Measurements from ENCODE around the gene NMD3.

DNA sequence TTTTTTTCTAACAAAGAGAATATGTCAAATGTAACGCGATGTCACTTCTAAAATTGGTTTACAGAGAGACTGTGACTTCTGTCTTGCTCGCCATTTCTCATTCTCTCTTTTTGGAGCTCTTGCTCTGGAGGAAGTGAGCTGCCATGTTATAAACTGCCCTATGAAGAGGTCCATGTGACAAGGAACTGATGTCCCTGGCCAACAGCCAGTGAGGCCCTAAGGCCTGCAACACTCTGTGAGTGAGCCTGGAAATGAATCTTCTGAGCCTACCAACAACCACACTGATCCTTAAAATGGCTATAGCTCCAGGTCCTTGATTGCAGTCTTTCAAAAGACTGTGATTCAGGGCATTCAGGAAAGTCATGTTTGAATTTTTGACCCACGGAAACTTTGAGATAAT is 49.9 kb downstream of the NMD3 start:
- TF ChIP-seq, protein P1, sequence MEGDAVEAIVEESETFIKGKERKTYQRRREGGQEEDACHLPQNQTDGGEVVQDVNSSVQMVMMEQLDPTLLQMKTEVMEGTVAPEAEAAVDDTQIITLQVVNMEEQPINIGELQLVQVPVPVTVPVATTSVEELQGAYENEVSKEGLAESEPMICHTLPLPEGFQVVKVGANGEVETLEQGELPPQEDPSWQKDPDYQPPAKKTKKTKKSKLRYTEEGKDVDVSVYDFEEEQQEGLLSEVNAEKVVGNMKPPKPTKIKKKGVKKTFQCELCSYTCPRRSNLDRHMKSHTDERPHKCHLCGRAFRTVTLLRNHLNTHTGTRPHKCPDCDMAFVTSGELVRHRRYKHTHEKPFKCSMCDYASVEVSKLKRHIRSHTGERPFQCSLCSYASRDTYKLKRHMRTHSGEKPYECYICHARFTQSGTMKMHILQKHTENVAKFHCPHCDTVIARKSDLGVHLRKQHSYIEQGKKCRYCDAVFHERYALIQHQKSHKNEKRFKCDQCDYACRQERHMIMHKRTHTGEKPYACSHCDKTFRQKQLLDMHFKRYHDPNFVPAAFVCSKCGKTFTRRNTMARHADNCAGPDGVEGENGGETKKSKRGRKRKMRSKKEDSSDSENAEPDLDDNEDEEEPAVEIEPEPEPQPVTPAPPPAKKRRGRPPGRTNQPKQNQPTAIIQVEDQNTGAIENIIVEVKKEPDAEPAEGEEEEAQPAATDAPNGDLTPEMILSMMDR (IDR thresholded peaks at IDR 0.05; ENCODE audit: low read depth, low read length), result no peak
- TF ChIP-seq EZH2phosphoT487 (IDR thresholded peaks at IDR 0.05; ENCODE audit: low read depth), result no peak

Measured in OCI-LY3 (cell line).